A172 (cell line): ENCODE measurements around the gene SHROOM3. TPM values are rescaled to one million over a fixed set of nuclear protein-coding genes. Genes with fewer than 3 reads are reported as not detected.

ENCODE experiments used
- DNase-seq: peaks from one replicate; pipeline ENCODE4 v3.0.0-alpha.2; 2015; ENCODE audit warnings: low spot score
- total RNA-seq: library from RNA; depleted of rRNA; stranded (reverse); fragments of >200 nt; shearing (Covaris generic); gene quantifications from 2 replicates; pipeline ENCODE4 v1.2.3, GENCODE V29; 2014

Gene SHROOM3
- total RNA-seq, 1 experiment from 2014 or later: 13.2 TPM

DNA sequence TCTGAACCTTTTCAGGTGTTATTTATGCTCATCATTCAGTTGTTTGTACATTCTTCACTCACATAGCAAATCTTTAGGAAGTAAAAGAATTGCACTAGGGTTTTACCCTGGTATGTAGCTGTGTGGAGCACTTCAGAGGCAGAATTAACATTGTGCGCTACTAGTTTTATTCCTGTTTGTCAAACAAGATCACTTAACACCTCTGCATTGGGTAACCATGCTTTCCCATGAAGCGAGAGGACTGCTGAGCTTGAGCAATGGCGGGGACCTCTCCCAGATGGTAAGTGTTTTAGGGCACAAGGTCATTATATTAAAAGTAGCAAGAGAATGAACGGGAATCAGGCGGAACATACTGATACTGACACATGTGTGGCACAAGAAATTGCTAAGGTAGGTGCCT is 59.2 kb downstream of the SHROOM3 start:
- DNase-seq: no peak

DNA sequence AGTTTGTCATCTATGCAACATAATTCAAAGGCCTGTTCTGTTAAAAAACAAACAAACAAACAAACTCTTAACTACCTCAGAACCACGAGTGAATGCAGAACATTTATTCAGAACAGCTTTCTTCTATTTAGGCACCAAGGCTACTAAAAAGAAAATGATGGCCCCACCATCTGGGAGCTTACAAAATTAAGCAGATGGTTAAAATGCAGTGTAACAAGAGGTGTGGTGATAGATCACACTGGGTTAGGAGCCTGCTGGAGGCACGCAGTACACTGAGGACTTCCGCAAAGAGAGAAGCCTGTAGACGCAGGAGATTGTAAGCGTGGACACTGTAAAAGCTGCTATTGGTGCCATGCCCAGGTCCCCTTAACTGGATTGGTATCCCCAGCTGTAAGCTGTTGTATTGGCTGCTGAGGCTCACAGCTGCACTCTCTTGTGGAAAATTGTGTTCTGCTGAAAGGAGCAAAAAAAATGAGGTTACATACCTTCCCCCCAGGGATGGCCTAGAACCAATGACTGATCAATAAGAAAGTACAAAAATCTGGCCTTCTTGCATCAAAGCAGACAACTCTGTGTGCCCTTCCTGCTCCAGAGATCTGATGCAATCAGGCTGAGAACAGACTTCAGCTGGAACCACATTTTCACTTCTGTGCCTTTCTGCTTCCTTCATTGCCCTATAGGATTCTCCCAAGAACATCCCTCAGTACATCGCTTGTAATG is 60.0 kb downstream of the SHROOM3 start:
- no peak for DNase-seq

DNA sequence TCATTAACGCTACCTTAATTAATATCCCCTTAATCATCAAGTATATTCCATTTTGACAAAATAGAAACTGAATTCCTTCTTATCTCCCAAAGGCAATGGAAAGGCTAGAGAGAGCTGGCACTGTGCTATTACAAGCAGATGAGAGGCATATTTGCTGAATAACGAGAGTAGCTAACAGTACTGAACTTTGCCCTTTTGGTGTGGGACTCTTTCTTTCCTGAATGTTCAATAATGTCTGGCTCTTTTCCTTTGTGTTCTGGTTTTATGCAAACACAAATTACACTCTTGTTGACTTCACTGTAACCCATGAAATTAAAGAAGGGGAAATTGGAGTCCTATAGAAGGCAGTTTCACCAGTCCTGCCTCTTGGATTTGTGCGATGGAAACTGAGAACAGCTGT is 63.5 kb downstream of the SHROOM3 start:
- no peak for DNase-seq

DNA sequence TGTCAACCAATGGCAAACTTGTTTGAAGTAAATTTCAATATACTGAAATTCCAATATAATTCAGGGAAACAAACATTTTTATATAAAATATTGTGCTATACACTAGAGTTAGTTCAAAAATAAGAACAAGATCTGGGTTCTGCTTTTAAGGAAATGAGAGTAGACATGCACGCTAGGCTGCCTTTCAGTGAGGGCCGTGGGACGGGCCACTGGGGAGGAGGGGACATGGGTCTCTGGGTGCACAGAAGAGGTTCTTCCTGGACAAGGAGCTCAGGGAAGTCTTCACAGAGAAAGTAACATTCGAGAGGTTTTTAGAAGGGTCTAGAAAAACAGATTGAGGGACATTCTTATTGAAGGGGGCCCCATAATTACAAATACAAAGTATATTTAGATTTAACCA is 64.4 kb downstream of the SHROOM3 start:
- DNase-seq: no peak

DNA sequence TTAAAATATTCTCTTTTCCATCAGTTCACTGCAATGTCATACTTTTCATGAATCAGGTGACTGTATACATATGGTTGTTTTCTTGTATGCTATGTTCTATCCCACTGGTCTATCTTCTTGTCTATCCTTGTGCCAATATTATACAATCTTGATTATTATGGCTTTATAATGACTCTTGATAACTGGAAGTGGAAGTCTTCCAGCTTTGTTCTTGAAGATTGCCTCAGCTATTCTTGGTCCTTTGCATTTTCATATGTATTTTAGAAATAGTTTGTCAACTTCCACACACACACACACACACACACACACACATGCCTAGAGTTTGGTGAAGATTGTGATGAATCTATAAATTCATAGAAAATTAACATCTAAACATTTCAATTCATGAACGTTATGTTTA is 67.9 kb downstream of the SHROOM3 start:
- no peak for DNase-seq

DNA sequence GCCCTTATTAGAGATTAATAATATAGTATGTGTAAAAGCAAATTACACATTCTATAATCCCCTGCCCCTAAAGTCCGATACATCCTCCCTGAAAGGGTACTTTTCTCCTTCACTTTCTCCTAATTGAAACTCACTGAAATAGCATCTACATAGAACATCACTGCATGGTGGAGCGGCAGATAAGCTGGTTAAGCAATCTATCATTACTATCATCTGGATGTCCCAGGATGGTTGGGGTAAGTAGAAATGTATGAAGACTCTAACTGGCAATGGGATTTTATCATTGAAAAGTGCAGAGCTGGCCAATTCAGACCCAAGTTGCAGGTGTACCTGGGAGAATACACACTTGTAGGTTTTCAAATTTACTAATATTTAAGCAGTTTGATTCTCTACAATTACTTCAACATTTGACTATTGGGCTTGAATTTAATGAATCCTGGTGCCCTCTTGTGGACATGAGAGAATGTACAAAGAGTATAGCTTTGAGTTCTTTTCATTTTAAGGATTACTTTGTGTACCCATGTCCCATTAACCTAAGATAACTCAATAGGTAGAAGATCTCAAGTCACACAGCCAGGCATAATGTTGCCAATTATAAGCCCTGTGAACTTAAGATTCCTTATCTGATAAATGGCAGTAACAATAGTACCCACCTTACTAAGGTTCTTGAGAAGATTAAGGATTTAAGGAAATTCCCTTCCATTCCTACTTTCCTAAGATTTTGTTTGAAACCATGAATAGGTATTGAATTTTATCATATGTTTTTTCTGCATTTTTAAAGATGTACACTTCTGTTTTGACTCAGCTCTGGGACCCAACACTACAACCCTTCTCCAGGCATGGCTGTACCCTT is 69.8 kb downstream of the SHROOM3 start:
- peak; percentile 16 for DNase-seq

DNA sequence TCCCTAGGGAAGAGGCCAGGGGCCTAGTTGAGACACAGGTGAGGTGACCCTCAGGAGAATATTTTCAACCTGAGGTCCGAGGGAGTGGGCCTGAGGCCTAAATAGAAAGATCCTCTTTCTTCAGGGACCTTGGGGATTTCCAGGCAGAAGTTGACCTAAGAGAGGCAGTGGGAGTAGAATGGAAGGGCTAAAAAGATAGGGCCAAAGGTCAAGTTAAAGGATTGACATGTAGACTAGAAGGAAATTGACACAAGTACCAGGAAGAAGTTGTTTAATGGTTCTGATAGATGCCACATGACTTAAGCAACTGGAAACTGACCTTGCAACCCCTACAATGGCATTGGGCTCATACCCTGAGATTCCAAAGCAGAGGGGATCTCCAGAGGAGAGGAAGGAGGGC is 76.9 kb downstream of the SHROOM3 start:
- DNase-seq: no peak

DNA sequence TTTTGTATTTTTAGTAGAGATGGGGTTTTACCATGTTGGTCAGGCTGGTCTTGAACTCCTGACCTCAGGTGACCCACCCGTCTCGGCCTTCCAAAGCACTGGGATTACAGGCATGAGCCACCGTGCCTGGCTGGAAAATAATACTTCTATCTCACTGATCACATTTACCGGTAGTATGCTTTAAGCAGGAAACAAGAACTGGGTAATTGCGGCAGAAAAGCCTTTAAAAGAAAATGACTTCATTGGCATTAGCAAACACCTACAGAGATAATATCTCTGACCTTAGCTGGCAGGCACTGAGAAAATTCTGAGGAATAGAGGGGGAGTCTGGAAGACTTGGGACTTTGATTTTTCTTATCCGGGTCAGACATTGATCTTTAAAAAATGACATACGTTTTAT is 78.5 kb downstream of the SHROOM3 start:
- no peak for DNase-seq

DNA sequence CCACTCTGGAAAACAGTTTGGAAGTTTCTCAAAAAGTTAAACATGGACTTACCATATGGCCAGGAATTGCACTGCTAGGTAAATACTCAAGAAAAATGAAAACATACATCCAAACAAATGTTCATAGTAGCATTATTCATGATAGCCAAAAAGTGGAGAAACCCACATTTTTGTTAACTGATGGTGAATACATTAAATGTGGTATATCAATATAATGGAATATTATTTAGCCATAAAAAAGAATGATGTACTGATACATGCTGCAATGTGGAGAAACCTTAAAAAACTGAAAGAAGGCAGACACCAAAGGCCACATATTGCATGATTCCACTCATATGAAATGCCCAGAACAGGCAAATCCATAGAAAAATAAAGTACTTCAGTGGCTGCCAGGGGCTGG is 79.1 kb downstream of the SHROOM3 start:
- DNase-seq: no peak

DNA sequence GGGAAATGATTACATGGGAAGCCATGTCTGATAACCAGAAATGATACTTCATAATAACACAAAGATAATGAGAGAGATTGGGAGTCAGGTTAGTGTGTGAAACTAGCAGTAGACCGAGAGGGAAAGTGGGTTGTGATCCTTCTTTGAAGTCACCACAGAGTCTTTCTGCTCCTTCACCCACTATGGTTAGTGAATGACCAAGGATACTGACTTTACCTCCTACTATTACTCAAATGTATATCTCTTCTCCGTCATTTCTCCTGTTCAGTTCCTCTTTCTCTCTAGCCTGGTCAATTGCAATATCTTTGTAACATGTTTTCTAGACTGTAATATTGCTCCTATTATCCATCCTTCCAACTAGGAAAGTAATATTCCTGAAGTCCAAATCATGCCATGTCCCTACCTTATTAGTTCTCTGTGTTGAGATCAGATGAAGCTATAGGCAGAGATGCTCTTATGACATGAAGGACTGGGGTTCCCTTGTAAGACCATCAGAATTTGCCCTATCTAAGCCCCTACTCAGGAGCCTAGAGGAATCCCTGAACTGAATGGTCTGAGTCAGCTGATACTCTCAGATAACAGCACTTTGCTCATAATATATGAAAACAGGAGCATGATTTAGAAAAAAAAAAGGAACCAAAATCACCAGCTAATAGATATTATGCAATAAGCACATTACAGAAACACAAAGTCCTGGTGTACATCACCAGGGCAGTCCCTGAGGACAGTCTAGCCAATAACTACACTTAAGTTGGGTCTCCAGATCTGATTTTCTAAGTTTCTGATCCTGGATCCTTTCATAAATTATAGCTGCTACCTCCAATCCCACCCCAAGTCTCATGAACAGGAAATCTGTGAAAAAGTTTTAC is 81.2 kb downstream of the SHROOM3 start:
- no peak for DNase-seq

DNA sequence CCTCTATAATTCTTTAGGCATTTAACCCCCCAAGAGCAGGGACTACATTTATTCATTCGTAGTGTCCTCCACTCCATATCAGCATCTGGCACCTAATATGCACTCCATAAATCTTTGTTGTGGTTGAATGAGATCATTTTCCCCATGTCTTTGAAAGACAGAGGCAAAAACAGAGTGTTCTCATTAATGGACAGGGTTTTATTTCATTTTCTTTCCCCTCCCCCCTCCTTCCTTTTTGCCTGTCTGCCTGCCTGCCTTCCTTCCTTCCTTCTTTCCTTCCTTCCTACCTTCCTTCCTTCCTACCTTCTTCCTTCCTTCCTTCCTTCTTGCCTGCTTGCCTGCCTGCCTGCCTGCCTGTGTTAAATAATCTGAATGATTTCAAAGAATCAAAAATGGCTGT is 83.2 kb downstream of the SHROOM3 start:
- DNase-seq: peak; percentile 22

DNA sequence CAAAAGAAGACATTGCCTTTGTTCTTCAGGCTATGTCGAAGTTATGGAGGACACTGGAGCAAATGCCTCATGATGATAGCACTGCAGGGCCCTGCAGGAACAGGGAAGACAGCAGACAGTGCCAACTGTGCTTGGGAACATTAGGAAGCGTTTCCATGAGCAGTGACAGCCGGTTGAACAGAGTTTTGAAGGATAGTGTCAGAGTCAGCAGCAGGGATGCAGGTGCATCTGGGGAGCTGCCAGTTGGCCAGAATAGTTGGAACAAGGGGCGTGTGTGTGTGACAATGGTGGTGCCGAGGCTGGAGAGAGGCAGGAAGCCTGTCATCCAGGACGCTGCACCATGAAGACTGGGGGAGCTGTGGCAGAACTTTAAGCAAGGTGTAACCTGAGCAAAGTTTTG is 88.6 kb downstream of the SHROOM3 start:
- no peak for DNase-seq

DNA sequence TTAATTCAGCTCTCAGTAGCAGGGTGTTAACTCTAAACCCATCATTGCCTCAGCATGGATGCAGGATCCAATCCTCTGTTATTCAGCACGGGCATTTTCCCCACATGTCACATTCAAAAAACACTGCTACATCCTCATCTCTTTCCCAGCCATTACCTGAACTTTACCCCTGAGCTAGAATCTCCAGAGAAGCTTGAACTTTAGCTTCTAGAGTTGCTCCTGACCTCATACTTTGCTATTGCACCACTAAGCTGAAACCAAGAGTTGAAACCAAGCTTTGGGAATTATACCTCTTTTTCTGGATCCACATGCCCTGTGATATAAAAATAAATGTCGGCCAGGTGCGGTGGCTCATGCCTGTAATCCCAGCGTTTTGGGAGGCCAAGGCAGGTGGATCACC is 90.7 kb downstream of the SHROOM3 start:
- no peak for DNase-seq

DNA sequence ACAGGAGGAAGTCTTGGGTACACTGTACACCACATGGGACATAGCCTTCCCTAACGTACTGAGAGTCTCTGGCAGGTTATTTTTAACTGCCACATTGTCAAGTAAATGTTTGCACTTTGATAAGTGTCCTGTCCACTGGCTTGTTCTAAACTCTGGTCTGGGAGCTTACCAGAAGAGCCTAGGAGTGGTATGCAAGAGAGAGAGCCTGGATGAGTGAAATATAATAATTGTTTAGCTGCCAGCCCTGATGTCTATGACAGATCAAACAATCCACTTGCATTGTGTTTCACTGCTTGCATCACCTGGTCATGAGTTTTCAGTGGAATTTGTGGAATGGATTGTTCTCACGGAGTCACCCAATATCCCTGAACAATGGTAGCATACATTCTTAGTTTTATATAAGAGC is 91.6 kb downstream of the SHROOM3 start:
- peak; percentile 44 for DNase-seq

DNA sequence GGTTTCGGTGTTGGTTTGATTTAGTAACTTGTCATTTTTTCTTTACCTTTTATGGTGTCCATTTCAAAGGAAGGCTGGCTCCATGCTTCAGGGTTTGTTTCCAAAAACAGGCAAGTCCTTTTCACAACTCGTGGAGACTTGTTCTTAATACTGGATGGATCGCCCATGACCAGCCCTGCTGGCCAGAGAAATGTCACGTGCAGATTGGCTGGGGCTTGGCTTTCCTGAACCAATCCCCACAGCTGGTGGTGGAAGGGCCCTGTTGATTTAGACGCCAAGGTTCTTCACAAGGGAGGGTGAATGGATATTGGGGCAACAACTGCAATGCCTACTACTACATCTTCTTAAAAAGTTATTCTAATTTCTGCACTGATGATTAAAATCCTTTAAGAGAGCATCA is 92.6 kb downstream of the SHROOM3 start:
- DNase-seq: no peak

DNA sequence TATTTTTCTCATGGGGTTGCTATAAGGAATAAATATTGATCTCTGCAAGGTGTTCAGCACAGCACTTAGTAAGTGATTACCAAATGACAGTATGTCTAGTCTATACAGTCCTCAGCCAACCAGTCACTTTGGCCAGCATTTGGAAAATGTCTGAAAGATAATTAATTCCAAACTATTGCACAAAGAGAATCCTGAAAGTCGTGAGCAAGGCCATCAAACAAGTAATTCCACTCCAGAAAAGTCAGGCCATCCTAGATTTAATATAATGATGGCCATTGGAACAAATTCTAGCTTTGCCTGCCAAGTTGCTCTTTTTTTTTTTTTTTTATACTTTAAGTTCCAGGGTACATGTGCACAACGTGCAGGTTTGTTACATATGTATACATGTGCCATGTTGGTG is 96.6 kb downstream of the SHROOM3 start:
- DNase-seq: no peak

DNA sequence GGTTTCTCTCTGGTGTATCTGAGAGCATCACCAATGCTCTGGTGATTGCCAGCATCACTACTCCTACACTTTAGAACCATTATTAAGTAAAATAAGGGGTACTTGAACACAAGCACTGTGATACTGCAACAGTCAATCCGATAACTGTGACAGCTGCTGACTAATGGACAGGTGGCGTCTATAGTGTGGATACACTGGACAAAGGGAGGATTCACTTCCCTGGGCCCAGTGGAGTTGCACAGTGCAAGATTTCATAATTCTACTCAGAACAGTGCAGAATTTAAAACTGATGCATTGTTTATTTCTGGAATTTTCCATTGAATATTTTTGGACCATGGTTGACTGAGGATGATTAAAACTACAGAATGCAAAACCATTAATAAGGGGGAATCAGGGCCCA is 97.8 kb downstream of the SHROOM3 start:
- no peak for DNase-seq

DNA sequence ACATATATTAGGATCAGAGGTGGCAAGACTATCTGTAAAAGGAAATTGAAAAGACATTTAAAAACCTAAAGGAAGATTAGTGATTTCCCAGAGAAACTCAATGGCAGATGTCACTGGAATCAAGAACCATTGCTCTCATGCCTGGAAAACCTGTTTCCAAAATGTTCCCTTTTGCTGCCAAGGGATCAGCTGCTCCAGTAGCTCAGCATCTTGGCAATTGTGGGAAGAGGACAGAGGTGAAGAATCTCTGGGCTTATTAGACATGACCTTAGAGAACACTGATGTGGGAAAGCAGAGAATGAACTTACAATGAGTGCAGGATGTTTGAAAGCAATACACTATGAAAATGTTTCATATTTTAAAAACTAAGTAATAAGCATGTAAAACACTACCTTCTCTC is 98.3 kb downstream of the SHROOM3 start:
- no peak for DNase-seq

DNA sequence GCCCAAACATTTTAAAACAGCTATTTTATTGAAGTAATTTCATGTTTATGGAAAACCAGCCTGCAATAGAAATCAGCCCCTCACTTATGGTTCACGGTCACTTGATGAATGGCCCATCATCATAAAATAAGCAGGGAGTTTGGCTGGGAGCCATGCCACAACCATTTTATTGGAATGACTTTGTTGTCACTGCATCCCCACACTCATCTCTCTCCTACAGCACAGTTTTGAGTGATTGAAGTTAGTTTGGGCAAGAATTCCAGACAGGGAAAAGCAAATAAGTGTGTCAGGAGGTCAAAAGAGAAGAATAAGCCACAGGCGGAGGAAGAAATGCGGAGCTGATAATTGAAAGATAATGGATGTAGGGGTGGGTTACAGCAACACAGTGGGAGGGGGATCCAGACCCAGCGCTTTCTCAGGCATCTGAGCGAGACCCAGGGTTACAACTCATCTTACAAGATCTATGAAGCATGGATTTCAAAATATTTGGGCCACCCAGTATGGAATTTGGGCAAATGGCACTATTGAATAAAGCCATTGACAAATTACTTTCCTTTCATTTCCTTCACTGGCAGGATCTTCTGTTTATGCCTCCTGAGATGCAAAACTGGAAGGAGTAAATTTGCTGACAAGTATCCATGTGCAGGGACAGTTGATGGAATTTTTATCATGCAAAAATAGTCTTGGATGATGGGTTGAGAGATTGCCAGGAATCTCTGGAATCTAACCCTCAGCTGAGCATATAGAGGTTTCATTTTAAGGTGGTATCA is 100.8 kb downstream of the SHROOM3 start:
- DNase-seq: peak; percentile 69

DNA sequence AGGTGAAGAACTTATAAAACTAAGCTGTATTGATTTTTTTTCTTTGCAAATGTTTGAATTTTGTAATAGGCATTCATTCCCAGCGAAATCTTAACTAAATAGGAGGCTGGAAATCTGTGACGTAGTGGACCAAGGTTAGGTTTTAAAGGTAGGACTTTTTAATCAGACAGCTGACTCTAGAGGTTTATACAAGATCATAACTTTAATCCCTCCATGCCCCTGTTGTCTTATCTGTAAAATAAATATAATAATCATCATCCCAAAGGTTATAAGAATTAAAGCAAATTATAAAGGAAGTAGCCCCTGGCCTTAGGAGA is 101.3 kb downstream of the SHROOM3 start:
- no peak for DNase-seq

DNA sequence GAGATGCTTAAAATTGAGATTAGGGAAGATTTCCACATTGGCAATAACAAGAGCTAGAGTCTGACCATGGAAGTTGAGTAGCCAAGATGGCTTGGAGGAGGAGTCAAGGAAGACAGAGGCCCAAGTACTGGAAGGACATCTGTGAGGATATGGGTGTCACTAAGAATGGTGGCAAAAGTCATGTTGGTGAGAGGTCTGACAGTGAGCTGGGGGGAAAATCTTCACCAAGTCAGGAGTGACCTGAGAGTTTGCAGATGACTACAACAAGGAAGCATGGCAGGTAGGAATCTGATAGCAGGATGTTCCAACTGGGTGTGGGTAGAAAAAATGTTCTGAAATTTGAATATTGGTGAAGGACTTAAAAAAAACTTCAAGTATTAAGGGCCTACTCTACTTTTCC is 103.3 kb downstream of the SHROOM3 start:
- DNase-seq: no peak

DNA sequence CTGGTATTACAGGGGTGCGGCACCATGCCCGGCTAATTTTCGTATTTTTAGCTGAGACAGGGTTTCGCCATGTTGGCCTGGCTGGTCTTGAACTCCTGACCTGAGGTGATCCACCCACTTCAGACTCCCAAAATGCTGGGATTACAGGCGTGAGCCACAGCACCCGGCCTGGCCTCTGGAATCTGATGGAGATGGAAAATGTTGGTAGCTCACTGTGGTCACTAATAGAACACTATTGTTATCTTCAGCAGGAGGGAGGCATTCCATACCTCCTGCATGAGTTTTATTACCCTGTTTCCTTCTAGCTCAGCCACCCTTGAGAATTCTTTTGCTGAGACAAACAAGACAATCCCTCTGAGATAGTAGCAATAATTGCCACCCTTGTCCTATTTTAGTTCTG is 105.0 kb downstream of the SHROOM3 start:
- peak; percentile 30 for DNase-seq
